Dendritic cell treated with granulocyte-macrophage colony-stimulating factor and Interleukin-4, amounts not matched to agents 40 ng/mL and 50 ng/mL, for 4 days (primary cell): Measurements from ENCODE around the gene RHCG.

ENCODE experiments used
- H3K27ac Mint-ChIP-seq: one replicate; pipeline ENCODE4 v1.8.0; 2022; ENCODE audit warnings: mild to moderate bottlenecking, mixed read lengths
- H3K27me3 Mint-ChIP-seq: one replicate; pipeline ENCODE4 v1.8.0; 2022; ENCODE audit warnings: mild to moderate bottlenecking, mixed read lengths
- H3K36me3 Mint-ChIP-seq: one replicate; pipeline ENCODE4 v1.8.0; 2022; ENCODE audit warnings: low read depth, mixed read lengths
- H3K4me1 Mint-ChIP-seq: one replicate; pipeline ENCODE4 v1.8.0; 2022; ENCODE audit warnings: low read depth, mixed read lengths
- H3K4me3 Mint-ChIP-seq: one replicate; pipeline ENCODE4 v1.8.0; 2022; ENCODE audit warnings: mild to moderate bottlenecking, moderate library complexity, mixed read lengths
- H3K9me3 Mint-ChIP-seq: one replicate; pipeline ENCODE4 v1.8.0; 2022; ENCODE audit warnings: mixed read lengths
- intact Hi-C: fragments of 100-400 bp; cut with micrococcal nuclease; formaldehyde crosslinking; loops from one replicate; pipeline ENCODE4 v1.15.0; 2022

Gene RHCG

GRCh38 chr15:89496155-89497098 is at the start of gene RHCG:
Gene RHCG (minus strand): TSS chr15:89496583. CDS start chr15:89496544, 39 bp downstream.
- Mint-ChIP-seq H3K4me1 (peaks cover 11% of the 10 kb centered on the region), H3K27ac (no peak within 1 kb of the TSS), H3K4me3 (peak within 1 kb of the TSS; percentile 73), H3K36me3 (no peaks in the 10 kb centered on the region), H3K27me3 (peaks cover 65% of the 10 kb centered on the region), H3K9me3 (no peaks in the 10 kb centered on the region)
- intact Hi-C loops: loop anchor here (5.0 kb wide), 1 partner anchor 131 kb away; no protein-coding TSS in a partner anchor

DNA sequence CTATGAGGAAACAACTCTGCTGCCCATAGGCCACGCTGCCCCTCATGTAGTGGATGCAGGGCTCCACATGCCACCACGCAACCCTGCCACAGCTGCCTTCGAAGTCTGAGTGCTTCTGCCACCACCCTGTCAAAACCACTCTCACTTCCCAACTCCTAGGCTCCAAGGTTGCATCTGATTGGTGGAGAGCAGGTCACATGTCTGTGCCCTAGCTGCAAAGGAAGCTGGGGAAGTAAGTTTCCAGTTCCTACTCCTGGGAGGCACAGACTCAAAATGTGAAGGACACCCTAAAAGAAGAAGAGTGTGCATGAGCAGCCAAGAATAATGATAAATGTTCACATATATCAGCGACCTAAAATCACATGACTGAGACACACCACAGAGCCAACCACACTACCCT is 47.0 kb upstream of the RHCG start:
- intact Hi-C loops: no loop called here
- H3K27ac Mint-ChIP-seq: no peak overlapping the region
- no peaks in the 10 kb centered on the region for H3K4me1 Mint-ChIP-seq
- no peaks in the 10 kb centered on the region for H3K36me3 Mint-ChIP-seq
- H3K4me3 Mint-ChIP-seq: no peak overlapping the region
- H3K27me3 Mint-ChIP-seq: peaks cover 25% of the 10 kb centered on the region
- peaks cover 11% of the 10 kb centered on the region for H3K9me3 Mint-ChIP-seq

- H3K4me3 Mint-ChIP-seq: no peak overlapping the region
- H3K27me3 Mint-ChIP-seq: peaks cover 28% of the 10 kb centered on the region
- H3K36me3 Mint-ChIP-seq: no peaks in the 10 kb centered on the region
- intact Hi-C loops: no loop called here
- peaks cover 21% of the 10 kb centered on the region for H3K9me3 Mint-ChIP-seq
- H3K27ac Mint-ChIP-seq: no peak overlapping the region
- H3K4me1 Mint-ChIP-seq: no peaks in the 10 kb centered on the region
Measured at GRCh38 chr15:89542369-89542768, 46.0 kb upstream of the RHCG start.

DNA sequence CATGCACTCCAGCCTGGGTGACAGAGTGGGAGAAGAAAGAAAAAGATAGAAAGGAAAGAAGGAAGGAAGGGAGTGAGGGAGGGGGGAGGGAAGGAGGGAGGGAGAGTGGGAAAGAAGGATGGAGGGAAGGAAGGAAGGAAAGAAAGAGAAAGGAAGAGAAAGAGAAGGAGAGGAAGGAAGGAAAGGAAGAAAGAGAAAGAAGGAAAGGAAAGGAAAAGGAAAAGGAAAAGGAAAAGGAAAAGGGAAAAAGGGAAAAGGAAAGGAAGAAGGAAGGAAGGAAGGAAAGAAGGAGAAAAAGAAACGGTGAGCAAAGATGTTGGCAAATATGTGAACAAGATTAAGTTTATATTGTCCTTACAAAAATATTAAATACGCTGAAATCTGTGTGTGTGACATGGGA is 42.6 kb upstream of the RHCG start:
- Mint-ChIP-seq H3K9me3 (peaks cover 22% of the 10 kb centered on the region), H3K27me3 (peaks cover 26% of the 10 kb centered on the region), H3K27ac (no peak overlapping the region), H3K36me3 (no peaks in the 10 kb centered on the region), H3K4me1 (no peaks in the 10 kb centered on the region), H3K4me3 (no peak overlapping the region)
- intact Hi-C loops: no loop called here

DNA sequence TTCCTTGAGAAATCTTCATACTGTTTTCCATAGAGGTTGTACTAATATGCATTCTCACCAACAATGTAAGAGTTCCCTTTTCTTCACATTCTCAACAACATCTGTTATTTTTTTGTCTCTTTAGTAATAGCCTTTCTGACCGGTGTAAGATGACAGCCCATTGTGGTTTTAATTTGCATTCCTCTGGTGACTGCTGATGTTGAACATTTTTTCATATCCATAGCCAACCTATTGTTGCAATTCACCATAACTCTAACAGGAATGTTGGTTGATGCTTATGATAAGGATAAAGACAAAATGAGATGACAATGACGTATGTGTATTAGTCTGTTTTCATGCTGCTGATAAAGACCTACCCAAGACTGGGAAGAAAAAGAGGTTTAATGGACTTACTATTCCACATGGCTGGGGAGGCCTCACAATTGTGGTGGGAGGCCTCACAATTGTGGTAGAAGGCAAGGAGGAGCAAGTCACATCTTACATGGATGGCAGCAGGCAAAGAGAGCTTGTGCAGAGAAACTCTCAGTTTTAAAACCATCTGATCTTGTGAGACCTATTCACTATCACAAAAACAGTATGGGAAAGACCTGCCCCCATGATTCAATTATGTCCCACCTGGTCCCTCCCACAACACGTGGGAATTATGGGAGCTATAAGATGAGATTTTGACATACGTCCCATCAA is 37.6 kb upstream of the RHCG start:
- H3K27ac Mint-ChIP-seq: no peak overlapping the region
- intact Hi-C loops: no loop called here
- no peak overlapping the region for H3K4me3 Mint-ChIP-seq
- no peaks in the 10 kb centered on the region for H3K4me1 Mint-ChIP-seq
- H3K27me3 Mint-ChIP-seq: peaks cover 13% of the 10 kb centered on the region
- peaks cover 12% of the 10 kb centered on the region for H3K9me3 Mint-ChIP-seq
- H3K36me3 Mint-ChIP-seq: no peaks in the 10 kb centered on the region

DNA sequence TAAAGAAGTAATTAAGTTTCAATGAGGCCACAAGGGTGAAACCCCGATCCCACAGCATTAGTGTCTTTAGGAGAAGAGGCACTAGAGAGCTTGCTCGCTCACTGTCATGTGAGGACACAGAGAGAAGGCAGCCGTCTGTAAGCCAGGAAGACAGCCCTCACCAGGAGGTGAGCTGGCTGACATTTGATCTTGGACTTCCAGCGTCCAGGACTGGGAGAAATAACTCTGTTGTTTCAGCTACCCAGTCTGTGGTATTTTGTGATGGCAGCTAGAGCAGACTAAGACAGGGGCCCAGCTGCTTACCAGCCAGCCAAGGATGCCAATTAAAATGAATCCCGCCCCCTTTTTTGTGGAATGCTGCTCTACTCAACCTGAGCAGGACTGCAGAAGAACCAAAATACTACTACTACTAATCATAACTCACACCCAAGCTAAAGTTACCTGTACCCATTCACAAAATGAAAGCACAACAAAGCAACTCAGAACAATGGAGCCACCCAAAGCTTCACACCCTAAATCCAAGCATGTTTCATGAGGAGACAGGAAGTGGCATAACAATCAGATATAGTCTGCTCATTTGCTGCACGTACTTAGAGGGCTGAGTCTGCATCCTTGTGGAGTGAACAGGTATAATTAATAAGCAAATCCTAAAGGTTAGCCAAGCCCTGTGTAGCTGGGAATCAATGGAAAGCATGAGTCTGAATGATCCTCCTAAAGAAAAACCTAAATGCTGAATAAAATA is 35.6 kb upstream of the RHCG start:
- Mint-ChIP-seq H3K27ac (no peak overlapping the region), H3K27me3 (peaks cover 7% of the 10 kb centered on the region), H3K9me3 (no peaks in the 10 kb centered on the region), H3K4me1 (no peaks in the 10 kb centered on the region), H3K36me3 (no peaks in the 10 kb centered on the region), H3K4me3 (no peak overlapping the region)
- intact Hi-C loops: no loop called here

DNA sequence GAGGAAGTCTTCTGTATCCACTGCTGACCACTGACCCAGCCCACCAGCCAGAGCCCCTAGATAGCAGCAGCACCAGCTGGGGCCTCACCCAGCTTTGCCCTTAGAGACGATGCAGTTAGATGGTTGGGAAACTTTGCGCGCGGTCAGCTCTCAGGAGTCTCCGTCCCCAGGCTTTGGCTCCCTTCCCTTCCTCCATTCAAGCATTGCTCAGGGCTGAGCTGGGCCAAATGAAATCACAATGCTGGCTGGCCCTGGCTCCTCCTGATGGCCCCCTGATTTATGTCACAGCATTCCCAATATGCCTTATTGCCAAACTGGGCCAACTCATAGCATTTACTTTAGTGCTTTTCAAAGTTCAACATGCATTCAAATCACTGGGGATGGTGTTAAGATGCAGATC is 34.6 kb upstream of the RHCG start:
- H3K27ac Mint-ChIP-seq: no peak overlapping the region

GRCh38 chr15:89528757-89529352 is 32.5 kb upstream of the RHCG start:
- no peaks in the 10 kb centered on the region for H3K9me3 Mint-ChIP-seq
- H3K27me3 Mint-ChIP-seq: peaks cover 4% of the 10 kb centered on the region
- no peaks in the 10 kb centered on the region for H3K36me3 Mint-ChIP-seq
- H3K4me1 Mint-ChIP-seq: no peaks in the 10 kb centered on the region
- intact Hi-C loops: no loop called here
- no peak overlapping the region for H3K27ac Mint-ChIP-seq
- no peak overlapping the region for H3K4me3 Mint-ChIP-seq

More for the DNA sequence above, 34.6 kb upstream of the RHCG start:
- intact Hi-C loops: no loop called here
- H3K36me3 Mint-ChIP-seq: no peaks in the 10 kb centered on the region
- peaks cover 9% of the 10 kb centered on the region for H3K27me3 Mint-ChIP-seq
- no peaks in the 10 kb centered on the region for H3K9me3 Mint-ChIP-seq
- no peak overlapping the region for H3K4me3 Mint-ChIP-seq
- no peaks in the 10 kb centered on the region for H3K4me1 Mint-ChIP-seq

DNA sequence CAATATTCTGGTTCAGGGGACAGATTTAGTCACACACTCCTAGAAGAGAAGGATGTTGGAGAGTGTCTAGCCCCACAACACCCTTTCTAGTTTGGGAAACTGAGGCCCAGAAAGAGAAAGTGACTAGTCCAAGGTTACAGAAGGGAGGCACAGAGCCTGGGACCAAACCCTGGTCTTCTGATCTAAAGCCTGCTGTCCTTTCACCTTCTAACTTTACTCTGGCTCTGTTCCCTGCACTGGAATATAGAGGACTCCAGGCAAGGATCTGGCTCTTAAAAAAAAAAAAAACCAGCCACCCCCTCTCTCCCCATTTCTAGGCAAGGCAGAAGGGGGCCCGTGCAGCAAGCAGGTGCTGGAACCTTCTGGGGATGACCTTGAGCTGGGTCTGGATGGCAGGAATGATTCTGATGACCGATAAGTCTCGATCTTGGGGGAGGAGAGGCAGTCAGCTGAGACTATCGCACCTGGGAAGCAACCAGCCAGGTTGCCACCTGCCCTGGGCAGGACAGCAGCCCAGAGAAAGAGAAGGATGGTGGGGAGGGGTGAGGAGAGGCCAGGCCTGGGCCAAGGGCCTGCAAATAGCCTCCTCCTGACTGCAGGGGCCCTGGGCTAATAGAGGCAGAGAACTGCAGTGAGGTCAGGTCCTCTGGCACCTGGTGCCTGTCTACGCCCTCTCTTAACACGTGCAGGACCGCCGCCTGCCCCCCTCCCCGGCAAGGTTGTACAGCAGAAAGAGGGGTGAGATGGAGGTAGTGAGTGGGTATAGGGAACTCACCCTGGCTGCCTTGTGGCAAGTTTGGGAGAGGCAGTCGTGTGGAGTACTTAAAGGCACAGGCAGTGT is 30.4 kb upstream of the RHCG start:
- Mint-ChIP-seq H3K4me1 (no peaks in the 10 kb centered on the region), H3K36me3 (no peaks in the 10 kb centered on the region), H3K4me3 (no peak overlapping the region), H3K27me3 (peaks cover 9% of the 10 kb centered on the region), H3K27ac (no peak overlapping the region), H3K9me3 (no peaks in the 10 kb centered on the region)
- intact Hi-C loops: no loop called here

DNA sequence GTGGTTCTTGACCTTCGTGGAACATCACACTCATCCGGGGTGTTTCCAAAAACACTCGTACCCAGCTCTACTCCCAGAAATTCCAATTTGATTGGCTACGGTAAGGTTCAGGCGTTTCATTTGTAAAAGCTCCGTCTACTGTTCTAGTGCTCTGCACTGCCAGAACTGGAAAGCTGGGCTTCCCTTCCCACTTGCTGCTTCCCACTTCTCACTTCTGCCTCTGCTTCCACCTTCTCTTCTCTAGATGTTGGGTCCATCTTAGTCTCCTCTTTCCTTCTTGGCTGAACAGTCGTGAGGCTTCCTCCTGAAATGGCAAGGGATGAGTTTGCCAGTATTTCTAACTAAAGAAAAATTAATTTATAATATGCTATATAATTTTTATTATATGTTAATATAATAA is 29.8 kb upstream of the RHCG start:
- Mint-ChIP-seq H3K4me3 (no peak overlapping the region), H3K27me3 (peaks cover 9% of the 10 kb centered on the region), H3K9me3 (no peaks in the 10 kb centered on the region), H3K4me1 (no peaks in the 10 kb centered on the region), H3K36me3 (no peaks in the 10 kb centered on the region), H3K27ac (no peak overlapping the region)
- intact Hi-C loops: no loop called here

GRCh38 chr15:89524184-89524583 is 27.8 kb upstream of the RHCG start:
- H3K4me3 Mint-ChIP-seq: no peak overlapping the region
- no peak overlapping the region for H3K27ac Mint-ChIP-seq
- intact Hi-C loops: no loop called here
- no peaks in the 10 kb centered on the region for H3K36me3 Mint-ChIP-seq
- no peaks in the 10 kb centered on the region for H3K9me3 Mint-ChIP-seq
- H3K27me3 Mint-ChIP-seq: peaks cover 11% of the 10 kb centered on the region
- H3K4me1 Mint-ChIP-seq: no peaks in the 10 kb centered on the region

- Mint-ChIP-seq H3K4me1 (no peaks in the 10 kb centered on the region), H3K36me3 (no peaks in the 10 kb centered on the region), H3K27me3 (peaks cover 13% of the 10 kb centered on the region), H3K27ac (no peak overlapping the region), H3K4me3 (no peak overlapping the region), H3K9me3 (no peaks in the 10 kb centered on the region)
- intact Hi-C loops: no loop called here
Measured at GRCh38 chr15:89523101-89523500, 26.7 kb upstream of the RHCG start.

DNA sequence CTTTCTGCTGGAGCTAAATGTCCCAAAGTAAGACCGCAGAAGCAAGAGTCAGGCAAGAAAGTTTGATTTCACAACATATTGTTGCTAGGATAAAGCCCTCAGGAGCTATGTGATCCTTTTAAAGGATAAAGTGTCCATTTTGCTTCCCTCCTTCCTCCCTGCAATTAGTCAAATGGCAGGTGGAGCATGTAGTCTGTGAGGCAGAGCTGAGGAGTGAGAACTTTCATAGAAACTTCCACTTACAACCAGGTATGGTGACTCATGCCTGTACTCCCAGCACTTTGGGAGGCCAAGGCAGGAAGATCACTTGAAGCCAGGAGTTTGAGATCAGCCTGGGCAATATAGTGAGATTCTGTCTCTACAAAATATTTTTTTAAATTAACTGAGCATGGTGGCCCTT is 25.2 kb upstream of the RHCG start:
- H3K36me3 Mint-ChIP-seq: no peaks in the 10 kb centered on the region
- H3K4me3 Mint-ChIP-seq: no peak overlapping the region
- H3K27me3 Mint-ChIP-seq: peaks cover 10% of the 10 kb centered on the region
- H3K27ac Mint-ChIP-seq: no peak overlapping the region
- intact Hi-C loops: no loop called here
- H3K9me3 Mint-ChIP-seq: no peaks in the 10 kb centered on the region
- no peaks in the 10 kb centered on the region for H3K4me1 Mint-ChIP-seq
